Hematopoietic multipotent progenitor cell treated with erythropoietin and hydrocortisone succinate and interleukin-3 and kit ligand, for 17 days (in vitro differentiated cells): ENCODE measurements around the gene GPR153.

Source experiments
- DNase-seq: peaks from one replicate; pipeline ENCODE4 v3.0.0-alpha.2; 2015; ENCODE audit warnings: low spot score

Gene GPR153

GRCh38 chr1:6199298-6200187, 61.4 kb downstream of the GPR153 start, which contains the start of gene RPL22:
RPL22 (minus strand) TSS chr1:6199595; CDS start chr1:6199573, 22 bp downstream.
- peak; percentile 92 for DNase-seq

GRCh38 chr1:6198646-6199297, 62.1 kb downstream of the GPR153 start:
- peak; percentile 20 for DNase-seq

GRCh38 chr1:6197746-6198427, 63.0 kb downstream of the GPR153 start:
- no peak for DNase-seq
